K562 (cell line): ENCODE measurements around the gene NECAB3. TPM values are rescaled to one million over a fixed set of nuclear protein-coding genes. Genes with fewer than 3 reads are reported as not detected.

Experiments used
- BCOR ChIP-seq: fragments of 450-650 bp; IDR thresholded peaks from 2 replicates; pipeline ENCODE4 v1.6.1; 2016
- CBX2 ChIP-seq: fragments of 200-600 bp; sonication (generic); IDR thresholded peaks from one replicate; pipeline ENCODE4 v1.6.1; 2012; ENCODE audit warnings: mild to moderate bottlenecking, low read length, inconsistent platforms; ENCODE audit not compliant: insufficient read depth, poor library complexity, severe bottlenecking
- ETV5 ChIP-seq: sonication (generic); formaldehyde crosslinking; IDR thresholded peaks from 2 replicates; pipeline ENCODE4 v1.4.0; 2020; ENCODE audit warnings: low read depth, mild to moderate bottlenecking, missing genetic modification reagents
- GTF2A2 ChIP-seq: IDR thresholded peaks from 2 replicates; pipeline ENCODE4 v1.6.1; 2016; ENCODE audit warnings: mild to moderate bottlenecking, missing genetic modification characterization, missing compliant biosample characterization
- HDAC3 ChIP-seq: fragments of 450-650 bp; IDR thresholded peaks from 2 replicates; pipeline ENCODE4 v1.6.1; 2018; ENCODE audit warnings: borderline replicate concordance, mild to moderate bottlenecking, moderate library complexity; ENCODE audit not compliant: partially characterized antibody
- JUND ChIP-seq, 2 experiments: IDR thresholded peaks; 2 replicates in 1 of 2; 3 replicates in 1 of 2; pipeline ENCODE4 v1.6.1; 2011; ENCODE audit warnings: borderline replicate concordance in 2 of 2, low read depth in 2 of 2, low read length in 2 of 2, improper control_type of control experiment in 1 of 2, missing biosample characterization in 1 of 2, missing genetic modification characterization in 1 of 2, missing genetic modification reagents in 1 of 2
- L3MBTL2 ChIP-seq: fragments of 450-650 bp; IDR thresholded peaks from 2 replicates; pipeline ENCODE4 v1.6.1; 2016; ENCODE audit warnings: mild to moderate bottlenecking, moderate library complexity
- NCOR1 ChIP-seq: fragments of 450-650 bp; IDR thresholded peaks from 2 replicates; pipeline ENCODE4 v1.6.1; 2016; ENCODE audit warnings: mild to moderate bottlenecking, moderate library complexity
- RBM17 ChIP-seq: fragments of 200-400 bp; formaldehyde crosslinking; IDR thresholded peaks from 2 replicates; pipeline ENCODE4 v1.6.1; 2017; ENCODE audit warnings: low read depth, mild to moderate bottlenecking, low read length, borderline replicate concordance
- TBP ChIP-seq: optimal IDR thresholded peaks from 2 replicates; pipeline ENCODE3; 2011; ENCODE audit warnings: low read depth, low read length, improper control_type of control experiment
- TCF3 ChIP-seq: sonication (generic); formaldehyde crosslinking; IDR thresholded peaks from 2 replicates; pipeline ENCODE4 v1.4.0; 2020; ENCODE audit warnings: mild to moderate bottlenecking, missing genetic modification reagents
- polyA plus RNA-seq, 8 experiments: library from polyadenylated mRNA; depleted of rRNA in 4 of 8; stranded (reverse) in 5 of 8; unstranded in 3 of 8; fragments of >200 nt; fragmentation: Nextera tagmentation in 2 of 8; fragmentation: Illumina TruSeq in 1 of 8; extraction: Ambion mirVana in 2 of 8; extraction: Trizol in 1 of 8; gene quantifications; 2 replicates each; pipeline versions ENCODE4 v1.2.1 to v1.2.3, GENCODE V29; 2011 to 2014; ENCODE audit warnings: inconsistent platforms in 1 of 8, missing spikeins in 1 of 8
- total RNA-seq, 7 experiments: library from RNA; depleted of rRNA in 6 of 7; stranded (reverse); fragments of >200 nt in 6 of 7; fragmentation: Illumina TruSeq in 2 of 7; extraction: Trizol in 2 of 7; gene quantifications; 2 replicates each; pipeline versions ENCODE4 v1.2.1 to v1.2.3, GENCODE V29; 2011 to 2021; ENCODE audit warnings: low replicate concordance in 1 of 7

The NECAB3 gene
- total and polyA plus RNA-seq, 9 of the 15 experiments (the other 6 are each of a cell fraction or from before 2014, with no cell fraction given), result 0.94 to 63.3 (median 31.5) TPM

DNA sequence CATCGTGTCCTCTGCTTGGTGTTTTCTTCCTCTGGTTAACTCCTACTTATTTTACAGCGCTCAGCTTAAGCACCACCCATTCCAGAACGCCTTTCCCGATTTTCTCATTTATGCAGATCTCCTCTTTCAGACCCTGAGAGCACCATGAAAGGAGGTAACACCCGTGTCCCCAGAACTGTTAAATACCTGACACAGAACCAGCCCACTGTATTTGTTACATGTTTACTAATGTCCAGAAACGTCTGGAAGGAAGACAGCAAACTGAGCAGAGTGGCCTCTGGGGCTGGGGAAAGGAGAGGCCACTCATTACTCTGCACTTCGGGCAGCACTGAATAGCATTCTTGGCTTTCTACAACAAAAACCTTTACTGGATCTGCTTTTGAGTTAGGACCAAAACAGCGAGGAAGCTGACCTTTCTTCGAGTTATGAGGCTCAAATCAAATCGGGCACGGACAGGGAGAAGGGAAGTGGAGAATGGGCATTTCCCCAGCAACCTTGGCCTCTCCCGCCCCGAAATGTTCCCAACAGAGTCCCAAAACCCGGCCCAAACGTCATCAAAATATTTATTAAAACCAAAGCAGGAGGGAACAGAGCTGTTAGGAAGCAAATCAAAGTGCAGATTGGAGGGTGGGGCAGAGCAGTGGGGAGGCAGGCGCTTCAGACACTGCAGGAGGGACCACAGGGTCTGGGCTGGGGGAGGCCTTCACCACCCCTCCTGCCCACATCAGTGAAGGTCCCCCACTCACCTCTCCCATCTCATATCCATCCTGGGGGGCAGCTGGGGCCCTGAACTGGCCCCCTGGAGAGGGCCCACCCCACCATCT, 1.1 kb upstream of the NECAB3 start (continued):
- TF ChIP-seq L3MBTL2 (no peak), TCF3 (CRISPR knock-in tag) (0 out of 2 replicates have a peak, but pooled peaks have one; percentile 3), HDAC3 (no peak), GTF2A2 (tag) (no peak), ETV5 (peak; percentile 4; the same call in 1 of the 2 replicates), TBP (no peak), NCOR1 (no peak), BCOR (no peak), CBX2 (no peak), JUND (IDR thresholded peaks at IDR 0.05; ENCODE audit: borderline replicate concordance, low read depth, low read length) (no peak), JUND (tag; IDR thresholded peaks at IDR 0.05; ENCODE audit: borderline replicate concordance, low read depth, low read length) (no peak), RBM17 (no peak)
